Effector memory CD4-positive, alpha-beta T cell (primary cell): Measurements from ENCODE around the gene AAK1.
"Not testable (repeated sequence)": the region's sequence is repeated elsewhere in the genome, so short reads cannot be mapped to it uniquely, and the experiment has no call there.

Experiments used
- DNase-seq, 3 donors: peaks; one replicate each; pipeline ENCODE4 v3.0.0-alpha.2; 2020
- H3K27ac ChIP-seq: 2 replicates; pipeline ENCODE4 v1.7.0; 2013; ENCODE audit warnings: mild to moderate bottlenecking, low read length, moderate library complexity; ENCODE audit not compliant: insufficient read depth, poor library complexity, severe bottlenecking
- H3K27me3 ChIP-seq: replicated peaks from 2 replicates; pipeline ENCODE4 v1.7.0; 2013; ENCODE audit warnings: mild to moderate bottlenecking, low read length; ENCODE audit not compliant: insufficient read depth, control insufficient read depth, poor library complexity, severe bottlenecking
- H3K36me3 ChIP-seq: 2 replicates; pipeline ENCODE4 v1.7.0; 2013; ENCODE audit warnings: mild to moderate bottlenecking, low read length, moderate library complexity; ENCODE audit not compliant: control insufficient read depth, insufficient read depth
- H3K4me1 ChIP-seq: 2 replicates; pipeline ENCODE4 v1.7.0; 2013; ENCODE audit warnings: low read length, mild to moderate bottlenecking; ENCODE audit not compliant: control insufficient read depth, insufficient read depth, poor library complexity, severe bottlenecking
- H3K4me3 ChIP-seq: 2 replicates; pipeline ENCODE4 v1.7.0; 2013; ENCODE audit warnings: low read length, low read depth, mild to moderate bottlenecking; ENCODE audit not compliant: insufficient read depth, poor library complexity, severe bottlenecking
- H3K9me3 ChIP-seq: 2 replicates; pipeline ENCODE4 v1.7.0; 2013; ENCODE audit warnings: mild to moderate bottlenecking, low read length, moderate library complexity; ENCODE audit not compliant: control insufficient read depth

AAK1 gene

DNA sequence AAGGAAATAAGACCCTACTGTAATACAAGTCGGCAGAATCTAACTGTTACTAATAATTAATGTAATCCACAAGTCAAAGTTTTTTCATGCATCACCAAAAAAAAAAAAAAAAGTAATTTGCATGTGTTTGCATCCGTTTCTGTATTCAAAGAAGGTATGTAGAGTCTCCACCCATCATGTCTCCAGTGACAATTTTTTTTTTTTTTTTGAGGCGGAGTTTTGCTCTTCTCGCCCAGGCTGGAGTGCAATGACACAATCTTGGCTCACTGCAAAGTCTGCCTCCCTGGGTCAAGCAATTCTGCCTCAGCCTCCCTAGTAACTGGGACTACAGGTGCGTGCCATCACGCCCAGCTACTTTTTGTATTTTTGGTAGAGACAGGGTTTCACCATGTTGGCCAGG lies 182.1 kb downstream of the AAK1 start:
- H3K36me3 ChIP-seq = peaks cover 13% of the 10 kb centered on the region
- DNase-seq = no peak
- H3K4me3 ChIP-seq = no peak overlapping the region
- H3K27me3 ChIP-seq = no peaks in the 10 kb centered on the region
- no peaks in the 10 kb centered on the region for H3K9me3 ChIP-seq
- no peak overlapping the region for H3K27ac ChIP-seq
- no peaks in the 10 kb centered on the region for H3K4me1 ChIP-seq

DNA sequence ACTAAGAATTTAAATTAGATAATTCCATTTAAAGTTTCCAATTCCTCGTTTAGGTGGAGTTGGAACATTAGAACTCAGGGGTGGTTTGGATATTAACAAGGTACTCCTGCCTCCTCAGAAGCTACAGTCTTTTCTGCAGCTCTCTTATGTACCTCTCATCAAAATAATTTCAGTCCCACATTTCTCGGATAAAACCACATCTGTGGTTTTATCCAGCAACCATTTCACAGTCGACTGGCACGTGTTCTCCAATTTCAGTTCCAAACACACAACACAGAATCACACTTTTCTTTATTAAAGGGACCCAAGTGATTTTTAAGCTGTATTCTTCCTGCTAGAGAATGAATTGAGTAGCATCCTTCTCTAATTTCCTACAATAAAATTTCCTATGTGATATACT lies 183.6 kb downstream of the AAK1 start:
- Histone ChIP-seq H3K9me3 (no peaks in the 10 kb centered on the region), H3K4me1 (no peaks in the 10 kb centered on the region), H3K27me3 (no peaks in the 10 kb centered on the region), H3K4me3 (no peak overlapping the region), H3K36me3 (no peaks in the 10 kb centered on the region), H3K27ac (no peak overlapping the region)
- DNase-seq = no peak

DNA sequence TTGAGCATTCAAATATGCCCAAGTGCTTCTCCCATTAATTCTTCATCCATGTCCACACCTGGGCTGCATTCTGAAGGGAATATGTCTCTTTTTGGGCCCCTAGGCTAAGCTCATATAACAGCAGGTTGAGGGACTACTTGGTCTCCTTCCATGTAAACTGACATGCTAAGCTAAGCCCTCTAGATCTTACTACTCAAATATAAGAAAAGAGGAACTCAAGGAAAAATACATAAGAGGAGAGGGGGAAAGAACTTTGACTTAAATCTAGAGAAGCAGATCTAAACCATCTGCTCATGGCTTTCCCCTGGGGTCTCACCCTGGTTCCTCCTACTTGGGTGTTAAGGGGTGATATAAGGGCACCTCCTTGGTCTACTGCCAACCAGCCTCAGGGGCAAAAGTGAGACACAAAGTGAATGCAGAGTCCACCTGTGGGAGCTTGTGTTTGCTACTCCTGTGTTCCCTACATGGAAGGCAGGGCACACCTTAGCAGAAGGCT lies 186.5 kb downstream of the AAK1 start:
- Histone ChIP-seq H3K4me1 (no peaks in the 10 kb centered on the region), H3K4me3 (no peak overlapping the region), H3K27me3 (no peaks in the 10 kb centered on the region), H3K9me3 (no peaks in the 10 kb centered on the region), H3K36me3 (no peaks in the 10 kb centered on the region), H3K27ac (no peak overlapping the region)
- no peak for DNase-seq

DNA sequence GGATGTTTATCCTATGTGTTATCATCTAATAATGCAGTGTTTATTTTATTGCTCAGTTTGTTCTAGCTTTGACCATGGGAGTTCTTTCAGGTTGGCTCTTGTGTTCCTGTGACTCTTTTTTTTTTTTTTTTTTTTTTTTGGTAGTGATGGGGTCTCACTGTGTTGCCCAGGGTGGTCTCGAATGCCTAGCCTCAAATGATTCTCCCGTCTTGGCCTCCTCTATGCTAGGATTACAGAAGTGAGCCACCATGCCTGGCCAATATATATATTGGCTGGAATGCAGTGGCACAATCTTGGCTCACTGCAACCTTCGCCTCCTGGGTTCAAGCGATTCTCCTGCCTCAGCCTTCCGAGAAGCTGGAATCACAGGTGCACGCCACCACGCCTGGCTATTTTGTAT lies 187.4 kb downstream of the AAK1 start:
- no peaks in the 10 kb centered on the region for H3K9me3 ChIP-seq
- DNase-seq = no peak
- no peaks in the 10 kb centered on the region for H3K4me1 ChIP-seq
- no peak overlapping the region for H3K27ac ChIP-seq
- no peaks in the 10 kb centered on the region for H3K27me3 ChIP-seq
- no peak overlapping the region for H3K4me3 ChIP-seq
- H3K36me3 ChIP-seq = no peaks in the 10 kb centered on the region

DNA sequence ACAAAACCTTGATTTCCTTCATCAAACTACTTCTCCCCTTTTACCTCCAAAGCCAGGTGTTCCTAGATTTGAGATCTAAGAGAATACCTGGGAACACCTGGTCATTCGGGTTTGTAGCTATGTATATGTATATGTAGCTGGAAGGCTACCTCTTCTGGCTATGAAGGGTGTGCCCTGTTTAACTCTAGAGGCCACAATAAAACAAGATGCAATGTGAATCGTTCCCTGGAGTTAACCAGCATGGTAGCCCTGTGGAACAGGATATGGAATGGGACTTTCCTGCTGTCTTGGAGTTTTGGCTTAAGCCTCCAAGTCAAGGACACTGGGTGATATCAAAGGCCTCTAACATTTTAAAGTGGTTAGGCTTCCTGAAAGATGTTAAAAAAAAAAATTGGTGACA lies 188.6 kb downstream of the AAK1 start:
- DNase-seq = no peak
- Histone ChIP-seq H3K36me3 (no peaks in the 10 kb centered on the region), H3K27ac (no peak overlapping the region), H3K4me3 (no peak overlapping the region), H3K9me3 (no peaks in the 10 kb centered on the region), H3K4me1 (no peaks in the 10 kb centered on the region), H3K27me3 (no peaks in the 10 kb centered on the region)

DNA sequence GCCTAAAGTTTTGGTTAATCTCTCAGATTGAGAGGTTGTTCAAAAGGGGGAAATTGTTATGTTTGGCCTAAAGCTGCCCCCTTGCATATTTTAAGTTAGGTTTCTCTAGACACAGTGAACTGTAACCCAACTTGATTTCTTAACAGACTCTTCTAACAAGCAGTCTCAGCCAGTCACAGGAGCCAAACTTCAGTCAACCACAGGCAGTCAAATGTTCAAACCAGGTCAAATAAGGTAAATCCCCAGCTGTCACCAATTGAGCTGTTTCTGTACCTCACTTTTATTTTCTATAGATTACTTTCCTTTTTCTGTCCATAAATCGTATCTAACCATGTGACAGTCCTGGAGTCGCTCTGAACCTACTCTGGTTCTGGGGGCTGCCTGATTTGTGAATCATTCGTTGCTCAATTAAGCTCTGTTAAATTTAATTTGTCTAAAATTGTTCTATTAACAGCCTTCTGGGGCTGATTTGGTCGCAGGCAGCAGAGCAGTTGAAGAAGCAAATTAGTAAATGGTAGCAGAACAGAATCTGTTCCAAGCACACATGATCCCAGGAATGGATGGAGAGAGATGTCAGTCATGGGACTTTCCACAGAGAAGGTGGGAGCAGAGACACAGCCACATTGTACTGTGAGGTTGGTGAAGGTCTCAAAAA lies 189.9 kb downstream of the AAK1 start:
- no peaks in the 10 kb centered on the region for H3K9me3 ChIP-seq
- no peaks in the 10 kb centered on the region for H3K27me3 ChIP-seq
- no peaks in the 10 kb centered on the region for H3K36me3 ChIP-seq
- H3K4me1 ChIP-seq = no peaks in the 10 kb centered on the region
- no peak overlapping the region for H3K4me3 ChIP-seq
- no peak overlapping the region for H3K27ac ChIP-seq
- DNase-seq = no peak

DNA sequence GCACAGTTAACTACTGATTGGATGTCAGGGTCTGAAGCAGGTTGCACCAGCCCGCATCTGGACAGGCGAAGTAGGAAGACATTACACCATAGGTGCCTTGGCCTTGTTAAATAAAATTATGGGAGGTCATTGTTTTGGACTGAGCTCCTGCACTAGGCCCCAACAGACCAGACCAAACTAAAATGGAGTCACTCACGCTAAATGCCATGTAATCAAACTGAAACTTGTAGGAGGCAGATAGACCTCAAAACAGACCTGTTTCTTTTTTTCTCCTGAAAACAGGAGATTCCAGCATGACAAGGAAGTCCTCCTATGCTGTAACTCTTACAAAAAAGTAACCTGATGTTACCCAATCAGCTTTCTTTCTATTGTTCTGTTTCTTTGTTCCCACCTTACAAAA lies 190.9 kb downstream of the AAK1 start:
- no peak overlapping the region for H3K27ac ChIP-seq
- DNase-seq = no peak

DNA sequence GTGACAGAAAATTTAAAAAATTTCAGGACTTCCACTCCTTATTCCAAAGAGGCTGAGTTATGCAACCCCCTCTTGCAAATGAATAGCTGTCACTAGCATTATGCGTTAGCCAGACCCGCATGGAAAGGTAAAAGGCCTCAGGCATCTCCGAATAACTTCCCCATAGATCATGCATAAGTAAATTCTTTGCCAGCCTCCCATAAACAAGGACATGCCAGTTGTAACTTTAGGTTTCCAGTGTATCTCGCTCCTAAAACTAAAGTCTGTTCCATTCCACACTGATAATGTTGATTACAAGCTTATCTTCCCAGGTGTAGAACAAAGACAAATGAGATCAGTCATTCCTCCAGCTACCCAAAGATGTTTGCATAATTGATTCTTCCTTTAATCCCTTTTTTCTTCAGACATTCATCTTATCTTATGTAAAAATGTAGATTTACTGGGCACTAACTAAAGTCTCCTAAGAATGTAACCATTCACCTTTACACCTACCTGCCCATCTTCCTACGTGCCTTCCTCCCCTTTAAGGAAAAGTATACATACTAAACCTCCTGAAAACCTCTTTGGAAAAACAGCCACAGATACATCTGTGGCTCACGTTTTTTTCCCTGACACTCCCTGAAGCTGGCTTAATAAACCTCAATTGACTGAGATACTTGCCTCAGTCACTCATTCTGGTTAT lies 192.7 kb downstream of the AAK1 start:
- Histone ChIP-seq H3K27me3 (no peaks in the 10 kb centered on the region), H3K27ac (no peak overlapping the region), H3K4me1 (no peaks in the 10 kb centered on the region), H3K36me3 (no peaks in the 10 kb centered on the region), H3K9me3 (no peaks in the 10 kb centered on the region), H3K4me3 (no peak overlapping the region)
- no peak for DNase-seq

More for the DNA sequence above, 190.9 kb downstream of the AAK1 start:
- Histone ChIP-seq H3K4me1 (no peaks in the 10 kb centered on the region), H3K27me3 (no peaks in the 10 kb centered on the region), H3K36me3 (no peaks in the 10 kb centered on the region), H3K9me3 (no peaks in the 10 kb centered on the region), H3K4me3 (no peak overlapping the region)

DNA sequence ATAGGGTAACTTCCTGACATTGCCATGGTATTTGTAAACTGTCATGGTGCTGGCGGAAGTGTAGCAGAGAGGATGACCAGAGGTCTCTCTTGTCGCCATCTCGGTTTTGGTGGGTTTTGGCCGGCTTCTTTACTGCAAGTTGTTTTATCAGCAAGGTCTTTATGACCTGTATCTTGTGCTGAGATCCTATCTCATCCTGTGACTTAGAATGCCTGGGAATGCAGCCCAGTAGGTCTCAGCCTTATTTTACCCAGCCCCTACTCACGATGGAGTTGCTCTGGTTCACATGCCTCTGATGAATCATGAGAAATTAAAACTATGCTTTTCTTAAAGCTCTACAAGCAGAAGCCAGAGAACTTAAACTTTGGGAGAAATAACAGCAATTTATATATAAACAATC lies 193.6 kb downstream of the AAK1 start:
- Histone ChIP-seq H3K27ac (no peak overlapping the region), H3K36me3 (no peaks in the 10 kb centered on the region), H3K27me3 (no peaks in the 10 kb centered on the region), H3K4me1 (no peaks in the 10 kb centered on the region), H3K4me3 (no peak overlapping the region), H3K9me3 (no peaks in the 10 kb centered on the region)
- no peak for DNase-seq

DNA sequence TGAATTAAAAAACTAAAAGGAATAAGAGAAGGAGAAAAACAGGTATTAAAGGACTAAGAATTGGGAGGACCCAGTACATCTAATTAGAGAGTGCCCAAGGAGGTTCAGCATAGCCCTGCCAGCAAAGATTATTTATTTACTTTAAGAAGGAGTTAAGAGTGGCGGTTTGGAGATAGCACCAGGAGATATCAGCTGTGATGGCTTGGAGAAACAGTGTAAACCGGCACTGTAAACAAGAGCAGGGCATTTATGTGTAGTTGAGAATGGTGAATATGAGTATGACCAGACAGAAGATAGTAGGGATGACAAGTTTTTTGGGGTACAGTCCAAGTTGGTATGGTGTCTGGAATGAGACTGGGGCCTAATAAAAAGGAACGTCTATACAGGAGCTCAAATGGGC lies 199.9 kb downstream of the AAK1 start:
- not testable (repeated sequence) for H3K36me3 ChIP-seq, H3K4me1 ChIP-seq, H3K4me3 ChIP-seq, H3K27me3 ChIP-seq, DNase-seq, H3K27ac ChIP-seq, H3K9me3 ChIP-seq
